HG03469 (cell line): ENCODE results near the gene ZNF804A.
A peak's percentile ranks its signal among the peaks of the same experiment; 100 is the strongest.

Experiments used
- ATAC-seq: cut with Tn5 transposase; IDR thresholded peaks from one replicate; pipeline ENCODE4 v1.9.1; 2021; ENCODE audit warnings: mild to moderate bottlenecking, moderate library complexity, moderate number of reproducible peaks; ENCODE audit not compliant: unreplicated experiment

ZNF804A gene

GRCh38 chr2:184598316-184599053 lies at the start of gene ZNF804A:
Gene ZNF804A, plus strand, starts transcription at chr2:184598529. Its CDS starts 431 bp downstream, at chr2:184598960.
- peak; percentile 82 for ATAC-seq

GRCh38 chr2:184549153-184549552 lies 49.2 kb upstream of the ZNF804A start:
- ATAC-seq = no peak

GRCh38 chr2:184551626-184552025 lies 46.7 kb upstream of the ZNF804A start:
- no peak for ATAC-seq

- no peak for ATAC-seq
Observed at GRCh38 chr2:184554736-184555135, 43.6 kb upstream of the ZNF804A start.

GRCh38 chr2:184555352-184555751 lies 43.0 kb upstream of the ZNF804A start:
- no peak for ATAC-seq

- no peak for ATAC-seq
Observed at GRCh38 chr2:184556639-184557038, 41.7 kb upstream of the ZNF804A start.

- ATAC-seq = no peak
Observed at GRCh38 chr2:184558713-184559464, 39.4 kb upstream of the ZNF804A start.

- no peak for ATAC-seq
Observed at GRCh38 chr2:184560603-184561002, 37.7 kb upstream of the ZNF804A start.

- ATAC-seq = no peak
Observed at GRCh38 chr2:184562532-184562931, 35.8 kb upstream of the ZNF804A start.

- no peak for ATAC-seq
Observed at GRCh38 chr2:184564092-184564491, 34.2 kb upstream of the ZNF804A start.

GRCh38 chr2:184566716-184567115 lies 31.6 kb upstream of the ZNF804A start:
- ATAC-seq = no peak

- no peak for ATAC-seq
Observed at GRCh38 chr2:184577056-184577455, 21.3 kb upstream of the ZNF804A start.

- no peak for ATAC-seq
Observed at GRCh38 chr2:184577743-184578142, 20.6 kb upstream of the ZNF804A start.

GRCh38 chr2:184579226-184579625 lies 19.1 kb upstream of the ZNF804A start:
- ATAC-seq = no peak

GRCh38 chr2:184581391-184581790 lies 16.9 kb upstream of the ZNF804A start:
- no peak for ATAC-seq

- ATAC-seq = no peak
Observed at GRCh38 chr2:184589261-184589660, 9.1 kb upstream of the ZNF804A start.

GRCh38 chr2:184596819-184597411 lies 1.4 kb upstream of the ZNF804A start:
- peak; percentile 24 for ATAC-seq

- ATAC-seq = no peak
Observed at GRCh38 chr2:184597571-184597991, 748 bp upstream of the ZNF804A start.

GRCh38 chr2:184598002-184598315 lies 370 bp upstream of the ZNF804A start:
- ATAC-seq = no peak

- no peak for ATAC-seq
Observed at GRCh38 chr2:184599054-184599871, 934 bp downstream of the ZNF804A start.

GRCh38 chr2:184599872-184600222 lies 1.5 kb downstream of the ZNF804A start:
- ATAC-seq = no peak
